ENCODE measurements around the gene PSMB11. TPM values are rescaled to one million over a fixed set of nuclear protein-coding genes. Genes with fewer than 3 reads are reported as not detected.

Gene PSMB11
- total RNA-seq, 1 experiment from 2014 or later: not detected

DNA sequence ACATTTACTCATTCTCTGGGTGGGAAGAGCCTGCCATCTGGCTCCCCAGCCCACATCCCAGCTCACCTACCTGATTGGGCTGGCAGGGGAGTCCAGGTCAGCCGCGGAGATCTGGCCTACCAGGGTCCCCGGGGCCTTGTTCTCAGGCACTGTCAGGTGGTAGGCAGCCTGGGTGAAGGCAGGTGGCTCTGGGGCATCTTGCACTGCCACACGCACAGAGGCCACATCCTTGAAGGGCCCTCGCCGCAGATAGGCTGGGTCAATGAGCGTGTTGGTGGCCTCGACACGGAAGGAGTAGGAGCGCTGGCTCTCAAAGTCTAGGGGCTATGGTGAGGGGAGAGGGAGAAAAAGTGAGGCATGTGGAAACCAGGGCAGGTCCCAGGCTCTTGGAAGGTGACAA is 11.4 kb downstream of the PSMB11 start:
- Histone ChIP-seq H4K91ac (ENCODE audit: insufficient read length, low read depth, low read length) (no peak overlapping the region), H3K79me2 (ENCODE audit: insufficient read depth, low read length) (no peaks in the 10 kb centered on the region), H4K5ac (ENCODE audit: insufficient read length, low read depth, low read length) (no peak overlapping the region), H3K9ac (ENCODE audit: extremely low read depth, insufficient read length, low read length) (no peak overlapping the region), H3K9me3 (ENCODE audit: control insufficient read depth, low read depth, low read length) (no peaks in the 10 kb centered on the region), H4K8ac (replicated peaks; ENCODE audit: insufficient read length, low read depth, low read length) (no peak overlapping the region), H3K79me1 (ENCODE audit: insufficient read depth, low read depth, low read length, poor library complexity, severe bottlenecking) (no peaks in the 10 kb centered on the region), H2BK120ac (ENCODE audit: low read depth, low read length, poor library complexity, severe bottlenecking) (no peak overlapping the region), H4K20me1 (ENCODE audit: control insufficient read depth, insufficient read depth, insufficient read length) (no peaks in the 10 kb centered on the region), H2AK5ac (ENCODE audit: insufficient read length, low read length) (no peak overlapping the region), H3T11ph (ENCODE audit: low read length) (no peak overlapping the region), H2BK5ac (ENCODE audit: insufficient read length, low read length) (no peak overlapping the region), H3K23me2 (ENCODE audit: insufficient read length, low read depth, low read length, poor library complexity, severe bottlenecking) (peaks cover 15% of the 10 kb centered on the region), H3K27ac (ENCODE audit: insufficient read length, low read depth, low read length) (no peak overlapping the region), H2BK12ac (ENCODE audit: insufficient read length, low read depth, low read length) (no peak overlapping the region), H2BK15ac (ENCODE audit: low read depth, low read length) (no peak overlapping the region), H2AFZ (ENCODE audit: low read length) (no peak overlapping the region), H3K4ac (ENCODE audit: low read depth, low read length) (no peak overlapping the region), H3K27me3 (ENCODE audit: insufficient read depth, low read length) (no peaks in the 10 kb centered on the region), H3K56ac (ENCODE audit: insufficient read length, low read depth, low read length) (no peak overlapping the region), H3K18ac (ENCODE audit: insufficient read length, low read depth, low read length) (no peak overlapping the region), H3K4me1 (ENCODE audit: insufficient read depth, low read length) (no peaks in the 10 kb centered on the region; the same call in 1 of the 2 replicates), H2BK20ac (ENCODE audit: low read depth, low read length, poor library complexity, severe bottlenecking) (no peak overlapping the region), H3K4me2 (ENCODE audit: insufficient read depth, insufficient read length, low read length) (no peak overlapping the region), H3K23ac (ENCODE audit: insufficient read length, low read depth, low read length) (no peak overlapping the region), H3K14ac (ENCODE audit: insufficient read depth, low read length) (no peak overlapping the region)
- peaks cover 8% of the 10 kb centered on the region for H3K27me3 Mint-ChIP-seq (ENCODE audit: low read depth)
- TF ChIP-seq, protein P1, sequence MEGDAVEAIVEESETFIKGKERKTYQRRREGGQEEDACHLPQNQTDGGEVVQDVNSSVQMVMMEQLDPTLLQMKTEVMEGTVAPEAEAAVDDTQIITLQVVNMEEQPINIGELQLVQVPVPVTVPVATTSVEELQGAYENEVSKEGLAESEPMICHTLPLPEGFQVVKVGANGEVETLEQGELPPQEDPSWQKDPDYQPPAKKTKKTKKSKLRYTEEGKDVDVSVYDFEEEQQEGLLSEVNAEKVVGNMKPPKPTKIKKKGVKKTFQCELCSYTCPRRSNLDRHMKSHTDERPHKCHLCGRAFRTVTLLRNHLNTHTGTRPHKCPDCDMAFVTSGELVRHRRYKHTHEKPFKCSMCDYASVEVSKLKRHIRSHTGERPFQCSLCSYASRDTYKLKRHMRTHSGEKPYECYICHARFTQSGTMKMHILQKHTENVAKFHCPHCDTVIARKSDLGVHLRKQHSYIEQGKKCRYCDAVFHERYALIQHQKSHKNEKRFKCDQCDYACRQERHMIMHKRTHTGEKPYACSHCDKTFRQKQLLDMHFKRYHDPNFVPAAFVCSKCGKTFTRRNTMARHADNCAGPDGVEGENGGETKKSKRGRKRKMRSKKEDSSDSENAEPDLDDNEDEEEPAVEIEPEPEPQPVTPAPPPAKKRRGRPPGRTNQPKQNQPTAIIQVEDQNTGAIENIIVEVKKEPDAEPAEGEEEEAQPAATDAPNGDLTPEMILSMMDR (conservative IDR thresholded peaks at IDR 0.05): no peak
- WGBS (ENCODE audit: extremely low coverage, insufficient read length, low lambda C conversion rate): no CpG with 5 or more reads among the region's 10 CpGs
- H3K27ac Mint-ChIP-seq: no peak overlapping the region
- no peak for DNase-seq
- no peaks in the 10 kb centered on the region for H3K9me3 Mint-ChIP-seq
- H3K4me3 Mint-ChIP-seq: no peak overlapping the region
- H3K36me3 Mint-ChIP-seq (ENCODE audit: insufficient read depth in 1 of 3, low read depth in 3 of 3): peaks cover 10 to 38% (median 21%) of the 10 kb centered on the region in 3 experiments
- H3K4me1 Mint-ChIP-seq: peaks cover 16 to 19% of the 10 kb centered on the region in 2 experiments
